Measurements from ENCODE around the gene FBLN2. TPM values are rescaled to one million over a fixed set of nuclear protein-coding genes. Genes with fewer than 3 reads are reported as not detected.

FBLN2 gene
- total RNA-seq, 1 experiment from 2014 or later, result 0.39 TPM

- CTCF ChIA-PET, result no interaction called here
Observed at GRCh38 chr3:13612829-13613228, 63.9 kb downstream of the FBLN2 start.

More at GRCh38 chr3:13612829-13613228, 63.9 kb downstream of the FBLN2 start:
- no peak overlapping the region for H3K9ac ChIP-seq (ENCODE audit: low read length)
- no peak overlapping the region for H3K4me2 ChIP-seq (ENCODE audit: low read length)
- intact Hi-C loops (cut with micrococcal nuclease), result no loop called here
- DNase-seq (ENCODE audit: low read depth, low spot score) (no peak), ATAC-seq (no peak)
- no peak overlapping the region for H2AFZ ChIP-seq (ENCODE audit: low read depth, low read length, poor library complexity, severe bottlenecking)
- TF ChIP-seq CEBPB (IDR thresholded peaks at IDR 0.05; ENCODE audit: low read depth) (no peak), SP1 (IDR thresholded peaks at IDR 0.05; ENCODE audit: low read depth) (no peak), TCF7L2 (IDR thresholded peaks at IDR 0.05; ENCODE audit: borderline replicate concordance, extremely low read depth, insufficient read depth, insufficient read length) (no peak), JUND (IDR thresholded peaks at IDR 0.05) (no peak), POLR2A (IDR thresholded peaks at IDR 0.05; ENCODE audit: borderline replicate concordance, extremely low read depth, insufficient read depth, insufficient read length) (no peak), ZBTB33 (IDR thresholded peaks at IDR 0.05; ENCODE audit: extremely low read depth, insufficient replicate concordance, low read length) (no peak), RAD21 (IDR thresholded peaks at IDR 0.05; ENCODE audit: low read depth) (no peak), ZNF274 (IDR thresholded peaks at IDR 0.05; ENCODE audit: low read depth, low read length) (no peak)
- H3K4me3 ChIP-seq (replicated peaks in 1 of 2; ENCODE audit: low read depth in 1 of 2, low read length in 2 of 2), result no peak overlapping the region
- no peaks in the 10 kb centered on the region for H3K36me3 ChIP-seq (ENCODE audit: control insufficient read depth in 1 of 2, insufficient read depth in 2 of 2, low read length in 2 of 2)
- H3K4me1 ChIP-seq (ENCODE audit: control insufficient read depth in 1 of 2, insufficient read depth in 2 of 2, low read length in 2 of 2), result no peaks in the 10 kb centered on the region
- BruUV-seq (replicated peaks), result no TSS peak
- H3K79me2 ChIP-seq (ENCODE audit: insufficient read depth, low read length), result no peaks in the 10 kb centered on the region
- no peaks in the 10 kb centered on the region for H4K20me1 ChIP-seq (ENCODE audit: insufficient read depth)
- ChIA-PET RAD21 (ENCODE audit: low non-redundant PET in 1 of 2, low total read pairs in 2 of 2, uncharacterized antibody in 2 of 2, unreplicated experiment in 2 of 2) (no interaction called here), POLR2A (no interaction called here)
- no peaks in the 10 kb centered on the region for H3K9me3 ChIP-seq (ENCODE audit: control insufficient read depth in 1 of 2, insufficient read depth in 1 of 2, low read depth in 1 of 2, low read length in 2 of 2)
- H3K27me3 ChIP-seq (ENCODE audit: insufficient read depth, low read length), result no peaks in the 10 kb centered on the region
- H3K9me2 ChIP-seq (ENCODE audit: insufficient read depth), result no peaks in the 10 kb centered on the region
- H3K27ac ChIP-seq (ENCODE audit: low read depth, low read length), result no peak overlapping the region

All from HCT116 (cell line).